IPS DF 6.9 (cell line): ENCODE results near the gene DOHH.

ENCODE experiments used
- DNase-seq: peaks from one replicate; pipeline ENCODE4 v3.0.0-alpha.2; 2013; ENCODE audit warnings: low read depth, low spot score
- H3K27ac ChIP-seq: one replicate; pipeline ENCODE4 v1.5.1; 2013; ENCODE audit warnings: low read length, control low read depth
- H3K27me3 ChIP-seq: 2 replicates; pipeline ENCODE4 v1.6.1; 2013; ENCODE audit warnings: mild to moderate bottlenecking, low read length; ENCODE audit not compliant: control insufficient read depth, insufficient read depth
- H3K36me3 ChIP-seq: 2 replicates; pipeline ENCODE4 v1.6.1; 2013; ENCODE audit warnings: low read length; ENCODE audit not compliant: control insufficient read depth, insufficient read depth
- H3K4me1 ChIP-seq: 2 replicates; pipeline ENCODE4 v1.6.1; 2013; ENCODE audit warnings: low read length; ENCODE audit not compliant: control insufficient read depth, insufficient read depth
- H3K4me3 ChIP-seq: 2 replicates; pipeline ENCODE4 v1.5.1; 2013; ENCODE audit warnings: mild to moderate bottlenecking, low read length
- H3K9me3 ChIP-seq: 2 replicates; pipeline ENCODE4 v1.6.1; 2013; ENCODE audit warnings: low read length, inconsistent platforms; ENCODE audit not compliant: control insufficient read depth, insufficient read depth
- WGBS: extraction: QIAGEN DNeasy Blood & Tissue Kit; methylation state at CpG from one replicate; pipeline ENCODE4 v1.1.7; 2013; ENCODE audit warnings: mixed read lengths, missing lambda C conversion rate; ENCODE audit not compliant: insufficient read length, insufficient coverage; 5-methylcytosine and 5-hydroxymethylcytosine counted together

DOHH gene, protein sequence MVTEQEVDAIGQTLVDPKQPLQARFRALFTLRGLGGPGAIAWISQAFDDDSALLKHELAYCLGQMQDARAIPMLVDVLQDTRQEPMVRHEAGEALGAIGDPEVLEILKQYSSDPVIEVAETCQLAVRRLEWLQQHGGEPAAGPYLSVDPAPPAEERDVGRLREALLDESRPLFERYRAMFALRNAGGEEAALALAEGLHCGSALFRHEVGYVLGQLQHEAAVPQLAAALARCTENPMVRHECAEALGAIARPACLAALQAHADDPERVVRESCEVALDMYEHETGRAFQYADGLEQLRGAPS

DNA sequence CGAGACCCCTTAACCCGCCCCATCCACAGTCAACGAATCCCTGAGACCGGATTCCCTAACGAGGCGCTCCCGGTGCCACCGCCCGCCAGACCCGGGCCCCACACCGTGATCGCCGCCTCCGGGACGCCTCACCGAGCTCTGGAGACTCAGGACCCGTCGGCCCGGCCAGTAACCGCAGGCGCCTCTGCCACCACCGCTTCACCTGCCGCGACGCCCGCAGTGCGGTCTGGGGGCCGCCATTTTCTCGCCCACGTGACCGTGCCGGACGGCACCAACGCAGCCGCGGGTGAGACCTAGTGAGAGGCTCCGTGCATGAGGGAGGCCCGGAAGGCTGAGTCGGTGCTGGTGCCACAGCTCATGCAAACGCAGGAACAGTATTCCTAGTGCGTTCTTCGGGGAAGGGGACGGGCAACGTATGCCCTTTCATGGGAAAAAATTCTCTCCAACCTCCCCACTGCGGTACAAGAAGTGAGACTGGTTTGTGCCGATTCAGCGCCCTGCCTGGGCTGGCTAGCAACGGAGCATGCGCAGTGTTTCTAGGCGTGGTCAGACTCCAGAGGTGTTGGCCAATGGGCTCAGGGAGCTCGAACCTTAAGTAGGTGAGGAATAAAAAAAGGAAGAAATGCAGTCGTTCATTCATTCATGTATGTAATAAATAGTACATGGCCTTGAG lies at the start of gene DOHH:
Gene DOHH (minus strand): TSS at position 246 of the 673 bp plus-strand sequence. CDS start 3,860 bp downstream, outside the sequence.
- H3K4me1 ChIP-seq: no peaks in the 10 kb centered on the region; the same call in 1 of the 2 replicates
- DNase-seq: peak; percentile 97
- peaks cover 5% of the 10 kb centered on the region for H3K36me3 ChIP-seq
- no peaks in the 10 kb centered on the region for H3K9me3 ChIP-seq
- no peak within 1 kb of the TSS for H3K27ac ChIP-seq
- H3K4me3 ChIP-seq: peak within 1 kb of the TSS; percentile 94
- WGBS: no CpG with 5 or more reads among the region's 52 CpGs
- H3K27me3 ChIP-seq: no peaks in the 10 kb centered on the region

DNA sequence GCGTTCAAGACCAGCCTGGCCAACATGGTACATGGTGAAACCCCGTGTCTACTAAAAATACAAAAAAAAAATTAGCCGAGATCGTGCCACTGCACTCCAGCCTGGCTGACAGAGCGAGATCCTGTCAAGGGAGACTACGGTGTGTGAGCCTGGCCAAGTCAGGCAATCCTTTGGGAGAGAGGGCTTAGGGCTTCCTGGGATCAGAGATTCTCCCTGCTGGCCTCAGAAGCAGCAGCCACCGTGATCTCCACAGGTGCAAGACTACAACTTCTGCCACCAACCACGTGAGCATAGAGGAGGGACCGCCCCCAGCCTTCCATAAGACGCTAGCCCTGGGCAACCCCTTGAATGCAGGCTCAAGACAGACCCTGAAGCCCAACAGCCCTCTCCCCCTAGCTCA lies 49.3 kb upstream of the DOHH start:
- peaks cover 12% of the 10 kb centered on the region for H3K36me3 ChIP-seq
- H3K27me3 ChIP-seq: no peaks in the 10 kb centered on the region
- no peak overlapping the region for H3K4me3 ChIP-seq
- no CpG with 5 or more reads among the region's 10 CpGs for WGBS
- H3K27ac ChIP-seq: no peak overlapping the region
- no peak for DNase-seq
- no peaks in the 10 kb centered on the region for H3K4me1 ChIP-seq
- H3K9me3 ChIP-seq: no peaks in the 10 kb centered on the region

DNA sequence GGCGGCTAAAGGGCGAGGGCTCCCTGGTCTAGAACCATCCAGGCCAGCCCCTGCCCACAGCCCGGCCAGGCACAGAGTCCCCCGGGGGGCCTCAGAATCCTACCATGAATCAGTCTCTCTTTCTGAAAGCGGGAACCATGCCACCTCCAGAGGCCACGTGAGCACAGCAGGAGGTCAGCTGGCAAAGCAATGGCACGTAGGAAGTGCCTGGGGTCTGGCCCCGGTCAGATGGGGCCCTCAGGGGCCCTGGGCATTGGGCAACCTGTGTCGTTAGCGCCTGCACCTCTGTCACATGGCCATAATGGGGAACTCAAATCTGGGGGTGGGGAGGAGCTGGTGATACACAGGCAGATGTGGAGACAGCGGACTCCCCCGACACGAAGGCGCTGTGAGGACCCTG lies 48.1 kb upstream of the DOHH start:
- WGBS: no CpG with 5 or more reads among the region's 14 CpGs
- Histone ChIP-seq H3K27ac (no peak overlapping the region), H3K36me3 (peaks cover 14% of the 10 kb centered on the region)

GRCh38 chr19:3547767-3548282 lies 47.4 kb upstream of the DOHH start:
- H3K4me1 ChIP-seq: no peaks in the 10 kb centered on the region
- no peak overlapping the region for H3K4me3 ChIP-seq
- H3K36me3 ChIP-seq: peaks cover 14% of the 10 kb centered on the region
- no peak overlapping the region for H3K27ac ChIP-seq
- no peaks in the 10 kb centered on the region for H3K27me3 ChIP-seq
- WGBS: no CpG with 5 or more reads among the region's 36 CpGs
- H3K9me3 ChIP-seq: no peaks in the 10 kb centered on the region
- DNase-seq: no peak

More for the DNA sequence above, 48.1 kb upstream of the DOHH start:
- Histone ChIP-seq H3K27me3 (no peaks in the 10 kb centered on the region), H3K9me3 (no peaks in the 10 kb centered on the region), H3K4me1 (no peaks in the 10 kb centered on the region), H3K4me3 (no peak overlapping the region)
- DNase-seq: no peak

DNA sequence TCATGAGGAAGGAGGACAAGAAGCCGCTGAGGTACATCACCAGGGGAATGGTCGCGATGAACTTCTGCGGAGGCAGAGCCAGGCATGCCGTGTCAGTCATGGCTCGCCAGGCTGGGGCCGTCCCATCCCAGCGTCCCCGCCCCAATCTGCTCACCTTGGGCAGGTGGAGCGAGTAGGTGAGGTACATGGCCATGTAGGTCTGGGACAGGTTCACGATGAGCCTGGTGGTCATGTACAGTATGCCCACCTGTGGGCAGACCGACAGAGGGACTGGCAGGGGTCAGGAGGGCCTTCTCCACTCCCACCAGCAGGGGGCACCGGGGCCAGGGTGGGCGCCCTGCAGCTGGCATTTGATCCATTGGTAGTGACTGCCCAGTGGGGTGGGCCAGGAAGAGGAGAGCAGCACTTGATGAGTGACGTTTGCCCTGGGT lies 46.8 kb upstream of the DOHH start:
- Histone ChIP-seq H3K9me3 (no peaks in the 10 kb centered on the region), H3K27me3 (no peaks in the 10 kb centered on the region), H3K4me3 (no peak overlapping the region), H3K36me3 (peaks cover 14% of the 10 kb centered on the region), H3K27ac (no peak overlapping the region), H3K4me1 (no peaks in the 10 kb centered on the region)
- no CpG with 5 or more reads among the region's 15 CpGs for WGBS
- DNase-seq: no peak

DNA sequence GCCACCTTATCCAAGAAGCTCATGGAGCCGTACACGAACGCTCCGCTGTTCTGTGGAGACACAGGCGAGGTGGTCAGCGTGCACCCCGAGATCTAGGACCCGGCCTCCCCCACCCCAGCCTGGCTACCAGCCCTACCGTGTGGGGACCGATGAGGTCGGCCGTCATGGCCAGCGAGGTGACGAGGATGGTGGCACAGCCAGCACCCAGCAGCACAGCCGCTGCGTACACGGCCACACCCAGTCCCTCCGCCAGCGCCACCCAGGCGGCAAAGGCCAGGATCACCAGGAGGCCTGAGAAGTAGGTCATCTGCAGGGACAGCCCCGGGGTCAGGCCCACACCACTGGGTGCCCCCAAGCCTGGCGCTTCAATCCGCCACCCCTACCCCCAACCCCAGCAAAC lies 45.6 kb upstream of the DOHH start:
- peaks cover 14% of the 10 kb centered on the region for H3K36me3 ChIP-seq
- no peak for DNase-seq
- no peak overlapping the region for H3K27ac ChIP-seq
- no peaks in the 10 kb centered on the region for H3K27me3 ChIP-seq
- no CpG with 5 or more reads among the region's 23 CpGs for WGBS
- no peaks in the 10 kb centered on the region for H3K9me3 ChIP-seq
- H3K4me1 ChIP-seq: no peaks in the 10 kb centered on the region
- H3K4me3 ChIP-seq: no peak overlapping the region

DNA sequence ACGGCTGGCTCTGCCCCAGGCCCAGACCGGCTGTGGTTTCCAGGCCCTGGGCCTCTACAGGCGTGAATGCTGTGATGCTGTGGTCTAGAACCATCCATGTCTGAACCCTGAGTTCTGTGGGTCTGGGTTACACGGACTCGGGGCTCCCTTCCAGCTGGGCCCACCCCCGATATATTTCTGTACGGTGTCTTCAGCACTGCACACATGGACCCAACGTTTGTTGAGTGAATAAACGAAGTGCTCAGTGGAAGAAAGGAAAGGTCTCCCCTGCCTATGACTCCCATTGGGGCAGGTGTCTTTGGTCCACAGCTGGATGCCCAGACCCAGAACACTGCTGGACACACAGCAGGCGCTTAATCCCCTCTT lies 45.2 kb upstream of the DOHH start:
- WGBS: no CpG with 5 or more reads among the region's 10 CpGs
- Histone ChIP-seq H3K27me3 (no peaks in the 10 kb centered on the region), H3K36me3 (peaks cover 14% of the 10 kb centered on the region), H3K4me3 (no peak overlapping the region), H3K27ac (no peak overlapping the region), H3K9me3 (no peaks in the 10 kb centered on the region), H3K4me1 (no peaks in the 10 kb centered on the region)
- DNase-seq: no peak

GRCh38 chr19:3544742-3545668 lies 44.5 kb upstream of the DOHH start:
- DNase-seq: no peak
- Histone ChIP-seq H3K9me3 (no peaks in the 10 kb centered on the region), H3K4me3 (no peak overlapping the region), H3K36me3 (peaks cover 14% of the 10 kb centered on the region), H3K4me1 (no peaks in the 10 kb centered on the region), H3K27me3 (no peaks in the 10 kb centered on the region), H3K27ac (no peak overlapping the region)
- no CpG with 5 or more reads among the region's 30 CpGs for WGBS

GRCh38 chr19:3544058-3544376 lies 43.5 kb upstream of the DOHH start:
- no peaks in the 10 kb centered on the region for H3K9me3 ChIP-seq
- H3K4me1 ChIP-seq: 0 out of 2 replicates have a peak, but pooled peaks cover 1% of the 10 kb centered on the region
- no peak for DNase-seq
- no peak overlapping the region for H3K4me3 ChIP-seq
- no peak overlapping the region for H3K27ac ChIP-seq
- no CpG with 5 or more reads among the region's 9 CpGs for WGBS
- peaks cover 14% of the 10 kb centered on the region for H3K36me3 ChIP-seq
- no peaks in the 10 kb centered on the region for H3K27me3 ChIP-seq
